GM06990 (cell line): ENCODE data around the gene MSANTD7.

Experiments used
- DNase-seq: peaks from one replicate; pipeline ENCODE4 v3.0.0-alpha.2; 2011; ENCODE audit not compliant: insufficient read length; ENCODE audit errors: extremely low read depth
- H3K27me3 ChIP-seq: replicated peaks from 2 replicates; pipeline ENCODE4 v1.6.0; 2011; ENCODE audit warnings: low read length; ENCODE audit not compliant: control insufficient read depth, insufficient read depth
- H3K36me3 ChIP-seq: 2 replicates; pipeline ENCODE4 v1.5.1; 2011; ENCODE audit warnings: low read length; ENCODE audit not compliant: control insufficient read depth, insufficient read depth
- H3K4me3 ChIP-seq: replicated peaks from 2 replicates; pipeline ENCODE4 v1.5.1; 2011; ENCODE audit warnings: low read depth, mild to moderate bottlenecking, control low read depth, low read length
- CTCF ChIP-seq: IDR thresholded peaks from 2 replicates; pipeline ENCODE4 v1.5.1; 2011; ENCODE audit warnings: low read length, control low read depth, mild to moderate bottlenecking, inconsistent platforms; ENCODE audit not compliant: insufficient read depth, poor library complexity, severe bottlenecking

Gene MSANTD7

DNA sequence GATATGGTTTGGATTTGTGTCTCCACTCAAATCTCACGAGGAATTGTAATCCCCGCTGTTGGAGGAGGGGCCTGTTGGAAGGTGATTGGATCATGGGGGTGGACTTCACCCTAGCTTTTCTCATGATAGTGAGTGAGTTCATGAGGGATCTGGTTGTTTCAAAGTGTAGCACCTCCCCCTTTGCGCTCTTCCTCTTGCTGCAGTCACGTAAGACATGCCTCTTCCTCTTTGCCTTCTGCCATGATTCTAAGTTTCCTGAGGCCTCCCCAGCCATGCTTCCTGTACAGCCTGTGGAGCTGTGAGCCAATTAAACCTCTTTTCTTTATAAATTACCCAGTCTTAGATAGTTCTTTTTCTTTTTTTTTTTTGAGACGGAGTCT, 17.3 kb upstream of the MSANTD7 start:
- no peak for TF ChIP-seq CTCF
- DNase-seq: no peak
- no peaks in the 10 kb centered on the region for H3K27me3 ChIP-seq
- H3K36me3 ChIP-seq: no peaks in the 10 kb centered on the region
- no peak overlapping the region for H3K4me3 ChIP-seq

DNA sequence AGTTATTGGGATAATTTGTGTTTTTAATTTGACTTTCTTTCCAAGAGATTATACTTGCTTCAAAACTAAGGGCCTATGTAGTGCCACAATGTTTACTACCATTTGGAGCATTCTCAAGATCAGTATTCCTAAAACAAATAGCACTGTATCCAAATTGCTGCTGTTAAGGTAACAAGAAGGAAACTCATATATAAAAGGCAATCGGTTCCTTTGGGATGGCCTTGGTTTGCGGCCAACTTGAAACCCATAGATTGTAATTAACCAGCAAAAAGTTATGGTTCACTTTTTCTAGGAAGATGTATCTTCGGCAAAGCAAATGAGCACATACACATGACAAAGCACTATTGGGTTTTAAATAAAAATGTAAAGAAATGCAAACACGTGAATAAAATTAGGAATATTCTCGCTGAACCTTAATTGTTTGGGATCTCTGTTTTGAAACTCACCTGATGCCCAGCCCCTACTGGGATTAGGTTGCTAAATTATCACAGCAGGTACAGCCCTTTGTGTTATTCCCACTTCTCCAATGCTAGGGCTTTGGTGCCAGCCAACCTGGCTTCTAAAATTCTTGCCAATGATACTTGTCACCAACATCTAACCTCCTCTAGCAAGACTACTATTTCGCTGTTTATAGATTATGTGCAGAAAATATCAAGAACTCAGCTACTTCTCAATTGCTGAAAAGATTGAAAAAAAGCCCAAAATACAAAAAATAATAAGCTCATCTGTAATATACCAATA, 16.3 kb upstream of the MSANTD7 start:
- TF ChIP-seq CTCF: no peak
- Histone ChIP-seq H3K4me3 (no peak overlapping the region), H3K36me3 (no peaks in the 10 kb centered on the region), H3K27me3 (no peaks in the 10 kb centered on the region; the same call in 1 of the 2 replicates)
- DNase-seq: no peak

GRCh38 chr10:14822879-14823755, 15.0 kb upstream of the MSANTD7 start:
- Histone ChIP-seq H3K36me3 (no peaks in the 10 kb centered on the region), H3K27me3 (no peaks in the 10 kb centered on the region; the same call in 1 of the 2 replicates), H3K4me3 (no peak overlapping the region)
- peak; percentile 76 for TF ChIP-seq CTCF
- no peak for DNase-seq

- DNase-seq: no peak
- Histone ChIP-seq H3K27me3 (no peaks in the 10 kb centered on the region; the same call in 1 of the 2 replicates), H3K4me3 (no peak overlapping the region), H3K36me3 (no peaks in the 10 kb centered on the region)
- TF ChIP-seq CTCF: no peak
These were observed 14.1 kb upstream of the MSANTD7 start for GRCh38 chr10:14823966-14824365.

DNA sequence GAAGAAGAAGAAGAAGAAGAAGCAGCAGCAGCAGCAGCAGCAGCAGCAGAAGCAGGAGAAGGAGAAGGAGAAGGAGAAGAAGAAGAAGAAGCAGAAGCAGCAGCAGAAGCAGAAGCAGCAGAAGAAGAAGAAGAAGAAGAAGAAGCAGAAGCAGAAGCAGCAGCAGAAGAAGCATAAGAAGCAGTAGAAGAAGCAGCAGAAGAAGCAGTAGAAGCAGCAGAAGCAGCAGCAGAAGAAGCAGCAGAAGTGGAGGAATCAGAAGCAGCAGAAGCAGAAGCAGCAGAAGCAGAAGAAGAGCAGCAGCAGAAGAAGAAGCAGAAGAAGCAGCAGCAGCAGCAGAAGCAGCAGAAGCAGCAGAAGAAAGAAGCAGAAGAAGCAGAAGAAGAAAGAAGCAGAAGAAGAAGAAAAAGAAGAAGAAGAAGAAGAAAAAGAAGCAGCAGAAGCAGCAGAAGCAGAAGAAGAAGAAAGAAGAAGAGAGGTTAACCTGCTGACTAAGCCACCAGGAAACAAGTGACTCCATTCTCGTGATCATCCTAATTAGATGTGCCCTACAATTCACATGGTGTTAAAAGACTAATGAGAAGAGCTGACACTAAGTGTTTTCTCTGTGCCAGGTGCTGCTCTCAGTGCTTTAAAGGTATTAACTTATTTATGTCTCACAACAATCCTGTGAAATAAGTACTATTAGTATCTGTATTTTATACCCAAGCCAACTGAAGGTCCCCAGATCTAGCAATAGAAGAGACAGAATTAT, 11.9 kb upstream of the MSANTD7 start:
- no peak overlapping the region for H3K4me3 ChIP-seq
- no peak for TF ChIP-seq CTCF
- H3K36me3 ChIP-seq: no peaks in the 10 kb centered on the region
- H3K27me3 ChIP-seq: no peaks in the 10 kb centered on the region; the same call in 1 of the 2 replicates
- DNase-seq: no peak
